Immature natural killer cell (primary cell): ENCODE measurements around the gene PPM1N. TPM values are rescaled to one million over a fixed set of nuclear protein-coding genes. Genes with fewer than 3 reads are reported as not detected.

Experiments
- DNase-seq, 3 donors: peaks; one replicate each; pipeline ENCODE4 v3.0.0; 2022; ENCODE audit warnings: mixed read lengths in 1 of 3
- H3K27ac Mint-ChIP-seq, 6 donors: one replicate each; pipeline ENCODE4 v1.8.0; 2020; ENCODE audit warnings: mixed read lengths in 6 of 6, mild to moderate bottlenecking in 5 of 6, inconsistent platforms in 4 of 6, moderate library complexity in 3 of 6
- H3K27me3 Mint-ChIP-seq, 3 donors: one replicate each; pipeline ENCODE4 v1.8.0; 2020 to 2021; ENCODE audit warnings: low read depth in 3 of 3, mild to moderate bottlenecking in 3 of 3, mixed read lengths in 3 of 3, moderate library complexity in 3 of 3, inconsistent platforms in 1 of 3
- H3K36me3 Mint-ChIP-seq, 3 donors: one replicate each; pipeline ENCODE4 v1.8.0; 2020; ENCODE audit warnings: mixed read lengths in 3 of 3, inconsistent platforms in 2 of 3, mild to moderate bottlenecking in 2 of 3
- H3K4me1 Mint-ChIP-seq, 2 donors: one replicate each; pipeline ENCODE4 v1.8.0; 2020; ENCODE audit warnings: inconsistent platforms in 2 of 2, mild to moderate bottlenecking in 2 of 2, mixed read lengths in 2 of 2, moderate library complexity in 1 of 2
- H3K4me3 Mint-ChIP-seq, 5 donors: one replicate each; pipeline ENCODE4 v1.8.0; 2020; ENCODE audit warnings: mild to moderate bottlenecking in 5 of 5, mixed read lengths in 5 of 5, inconsistent platforms in 3 of 5, moderate library complexity in 3 of 5
- H3K9me3 Mint-ChIP-seq, 6 donors: one replicate each; pipeline ENCODE4 v1.8.0; 2020; ENCODE audit warnings: mild to moderate bottlenecking in 6 of 6, mixed read lengths in 6 of 6, inconsistent platforms in 4 of 6, moderate library complexity in 3 of 6
- polyA plus RNA-seq, 3 donors: library from polyadenylated mRNA; unstranded; fragments of 300-500 nt; fragmentation: Illumina TruSeq; gene quantifications; one replicate each; pipeline ENCODE4 v1.2.3, GENCODE V29; 2021

The PPM1N gene
- polyA plus RNA-seq, 3 donors from 2014 or later, result 3.9 to 5.7 (median 4.0) TPM

DNA sequence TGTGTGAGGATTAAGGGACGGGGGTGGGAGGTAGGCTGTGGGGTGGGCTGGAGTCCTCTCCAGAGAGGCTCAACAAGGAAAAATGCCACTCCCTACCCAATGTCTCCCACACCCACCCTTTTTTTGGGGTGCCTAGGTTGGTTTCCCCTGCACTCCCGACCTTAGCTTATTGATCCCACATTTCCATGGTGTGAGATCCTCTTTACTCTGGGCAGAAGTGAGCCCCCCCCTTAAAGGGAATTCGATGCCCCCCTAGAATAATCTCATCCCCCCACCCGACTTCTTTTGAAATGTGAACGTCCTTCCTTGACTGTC lies 24.9 kb upstream of the PPM1N start:
- Mint-ChIP-seq H3K36me3 (peaks cover 0 to 6% (median 0%) of the 10 kb centered on the region in 3 donors), H3K27ac (peak overlapping the region in 4 of 6 donors; percentile 53 to 72 (median 69)), H3K27me3 (peaks cover 72 to 85% (median 80%) of the 10 kb centered on the region in 3 donors), H3K9me3 (no peaks in the 10 kb centered on the region), H3K4me3 (peak overlapping the region in 1 of 5 donors; percentile 51), H3K4me1 (peaks cover 61 to 71% of the 10 kb centered on the region in 2 donors)
- no peak for DNase-seq

DNA sequence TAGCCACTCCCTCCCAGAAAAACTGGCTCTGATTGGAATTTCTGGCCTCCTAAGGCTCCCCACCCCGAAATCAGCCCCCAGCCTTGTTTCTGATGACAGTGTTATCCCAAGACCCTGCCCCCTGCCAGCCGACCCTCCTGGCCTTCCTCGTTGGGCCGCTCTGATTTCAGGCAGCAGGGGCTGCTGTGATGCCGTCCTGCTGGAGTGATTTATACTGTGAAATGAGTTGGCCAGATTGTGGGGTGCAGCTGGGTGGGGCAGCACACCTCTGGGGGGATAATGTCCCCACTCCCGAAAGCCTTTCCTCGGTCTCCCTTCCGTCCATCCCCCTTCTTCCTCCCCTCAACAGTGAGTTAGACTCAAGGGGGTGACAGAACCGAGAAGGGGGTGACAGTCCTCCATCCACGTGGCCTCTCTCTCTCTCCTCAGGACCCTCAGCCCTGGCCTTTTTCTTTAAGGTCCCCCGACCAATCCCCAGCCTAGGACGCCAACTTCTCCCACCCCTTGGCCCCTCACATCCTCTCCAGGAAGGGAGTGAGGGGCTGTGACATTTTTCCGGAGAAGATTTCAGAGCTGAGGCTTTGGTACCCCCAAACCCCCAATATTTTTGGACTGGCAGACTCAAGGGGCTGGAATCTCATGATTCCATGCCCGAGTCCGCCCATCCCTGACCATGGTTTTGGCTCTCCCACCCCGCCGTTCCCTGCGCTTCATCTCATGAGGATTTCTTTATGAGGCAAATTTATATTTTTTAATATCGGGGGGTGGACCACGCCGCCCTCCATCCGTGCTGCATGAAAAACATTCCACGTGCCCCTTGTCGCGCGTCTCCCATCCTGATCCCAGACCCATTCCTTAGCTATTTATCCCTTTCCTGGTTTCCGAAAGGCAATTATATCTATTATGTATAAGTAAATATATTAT lies 24.3 kb upstream of the PPM1N start:
- H3K27me3 Mint-ChIP-seq, result peaks cover 72 to 85% (median 80%) of the 10 kb centered on the region in 3 donors
- H3K4me3 Mint-ChIP-seq, result peak overlapping the region in 2 of 5 donors; percentile 17 to 51
- H3K9me3 Mint-ChIP-seq, result no peaks in the 10 kb centered on the region
- peak overlapping the region in 5 of 6 donors; percentile 0 to 72 (median 67) for H3K27ac Mint-ChIP-seq
- peaks cover 0 to 6% (median 0%) of the 10 kb centered on the region in 3 donors for H3K36me3 Mint-ChIP-seq
- peak in 2 of 3 donors; percentile 23 to 31 for DNase-seq
- peaks cover 62 to 73% of the 10 kb centered on the region in 2 donors for H3K4me1 Mint-ChIP-seq

DNA sequence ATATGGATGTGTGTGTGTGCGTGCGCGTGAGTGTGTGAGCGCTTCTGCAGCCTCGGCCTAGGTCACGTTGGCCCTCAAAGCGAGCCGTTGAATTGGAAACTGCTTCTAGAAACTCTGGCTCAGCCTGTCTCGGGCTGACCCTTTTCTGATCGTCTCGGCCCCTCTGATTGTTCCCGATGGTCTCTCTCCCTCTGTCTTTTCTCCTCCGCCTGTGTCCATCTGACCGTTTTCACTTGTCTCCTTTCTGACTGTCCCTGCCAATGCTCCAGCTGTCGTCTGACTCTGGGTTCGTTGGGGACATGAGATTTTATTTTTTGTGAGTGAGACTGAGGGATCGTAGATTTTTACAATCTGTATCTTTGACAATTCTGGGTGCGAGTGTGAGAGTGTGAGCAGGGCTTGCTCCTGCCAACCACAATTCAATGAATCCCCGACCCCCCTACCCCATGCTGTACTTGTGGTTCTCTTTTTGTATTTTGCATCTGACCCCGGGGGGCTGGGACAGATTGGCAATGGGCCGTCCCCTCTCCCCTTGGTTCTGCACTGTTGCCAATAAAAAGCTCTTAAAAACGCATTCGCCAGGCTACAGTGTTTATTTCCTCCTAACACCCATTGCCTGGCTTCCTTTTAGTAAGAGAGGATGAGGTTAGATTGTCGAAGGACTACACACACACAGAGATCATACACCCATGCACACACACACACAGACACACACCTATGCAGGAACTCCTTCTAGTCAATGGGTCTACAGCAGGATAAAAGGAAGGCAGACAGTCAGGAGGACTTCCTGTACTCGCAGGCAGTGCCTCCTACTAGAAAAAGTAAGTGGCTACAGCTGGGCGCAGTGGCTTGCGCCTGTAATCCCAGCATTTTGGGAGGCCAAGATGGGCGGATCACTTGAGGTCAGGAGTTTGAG lies 23.4 kb upstream of the PPM1N start:
- peaks cover 58 to 71% of the 10 kb centered on the region in 2 donors for H3K4me1 Mint-ChIP-seq

DNA sequence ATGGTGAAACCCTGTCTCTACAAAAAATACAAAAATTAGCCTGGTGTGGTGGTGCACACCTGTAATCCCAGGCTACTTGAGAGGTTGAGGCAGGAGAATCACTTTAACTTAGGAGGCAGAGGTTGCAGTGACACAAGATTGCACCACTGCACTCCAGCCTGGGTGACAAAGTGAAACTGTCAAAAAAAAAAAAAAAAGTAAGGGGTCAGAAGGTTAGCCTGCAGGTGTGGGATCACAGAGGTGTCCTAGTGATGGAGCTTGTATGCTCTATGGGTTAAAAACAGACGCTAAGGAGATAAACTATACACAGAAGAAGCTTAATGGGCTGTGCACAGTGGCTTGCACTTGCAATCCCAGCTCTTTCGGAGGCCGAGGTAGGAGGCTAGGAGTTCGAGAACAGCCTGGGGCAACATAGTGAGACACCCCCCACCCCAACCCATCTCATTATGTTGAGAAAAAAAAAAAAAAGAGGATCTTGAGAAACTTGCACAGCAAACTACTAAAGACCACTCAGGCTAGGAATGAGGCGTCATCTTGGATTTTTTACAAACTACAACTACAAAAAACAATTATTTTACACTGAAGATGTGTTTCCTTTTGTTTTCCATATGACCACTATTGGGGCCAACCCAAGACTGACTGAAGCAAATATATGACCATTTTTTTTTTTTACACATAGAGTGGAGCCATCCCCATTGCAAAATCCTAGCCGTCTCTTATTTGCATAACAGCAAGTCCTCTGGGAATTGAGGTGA lies 22.5 kb upstream of the PPM1N start:
- Mint-ChIP-seq H3K9me3 (no peaks in the 10 kb centered on the region), H3K4me3 (peak overlapping the region in 2 of 5 donors; percentile 40), H3K27ac (peak overlapping the region in 5 of 6 donors; percentile 53 to 71 (median 58)), H3K4me1 (peaks cover 50 to 62% of the 10 kb centered on the region in 2 donors), H3K27me3 (peaks cover 59 to 71% (median 62%) of the 10 kb centered on the region in 3 donors), H3K36me3 (peaks cover 0 to 6% (median 0%) of the 10 kb centered on the region in 3 donors)
- DNase-seq, result peak in 1 of 3 donors; percentile 36

More for the DNA sequence above, 23.4 kb upstream of the PPM1N start:
- Mint-ChIP-seq H3K36me3 (peaks cover 0 to 6% (median 0%) of the 10 kb centered on the region in 3 donors), H3K9me3 (no peaks in the 10 kb centered on the region), H3K27ac (peak overlapping the region in 5 of 6 donors; percentile 55 to 80 (median 62)), H3K4me3 (peak overlapping the region; percentile 22 to 58 (median 40)), H3K27me3 (peaks cover 67 to 77% (median 71%) of the 10 kb centered on the region in 3 donors)
- DNase-seq, result peak in 2 of 3 donors; percentile 25 to 36

DNA sequence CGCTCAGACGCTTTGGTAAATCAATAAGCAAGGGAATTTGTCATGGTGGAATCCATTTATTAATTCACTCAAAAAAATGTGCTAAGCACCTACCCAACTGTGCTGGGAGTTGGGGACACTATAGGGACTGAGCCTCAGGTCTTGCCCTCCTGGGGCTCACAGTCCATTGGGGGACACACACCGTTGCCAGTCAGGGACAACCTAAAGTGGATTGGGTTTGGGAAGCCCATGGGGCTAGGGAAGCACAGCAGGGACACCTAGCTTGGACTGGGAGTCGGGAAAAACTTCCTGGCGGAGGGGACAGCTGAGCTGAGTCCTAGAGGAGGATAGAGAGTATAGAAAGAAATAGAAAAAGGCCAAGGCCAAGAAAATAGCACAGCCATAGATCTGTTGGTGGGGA lies 21.9 kb upstream of the PPM1N start:
- DNase-seq, result peak in 1 of 3 donors; percentile 26
- peaks cover 56 to 67% (median 58%) of the 10 kb centered on the region in 3 donors for H3K27me3 Mint-ChIP-seq
- no peaks in the 10 kb centered on the region for H3K9me3 Mint-ChIP-seq
- peaks cover 0 to 6% (median 0%) of the 10 kb centered on the region in 3 donors for H3K36me3 Mint-ChIP-seq
- peaks cover 50 to 62% of the 10 kb centered on the region in 2 donors for H3K4me1 Mint-ChIP-seq
- peak overlapping the region in 3 of 5 donors; percentile 0 to 63 (median 38) for H3K4me3 Mint-ChIP-seq
- peak overlapping the region in 4 of 6 donors; percentile 55 to 79 (median 74) for H3K27ac Mint-ChIP-seq

DNA sequence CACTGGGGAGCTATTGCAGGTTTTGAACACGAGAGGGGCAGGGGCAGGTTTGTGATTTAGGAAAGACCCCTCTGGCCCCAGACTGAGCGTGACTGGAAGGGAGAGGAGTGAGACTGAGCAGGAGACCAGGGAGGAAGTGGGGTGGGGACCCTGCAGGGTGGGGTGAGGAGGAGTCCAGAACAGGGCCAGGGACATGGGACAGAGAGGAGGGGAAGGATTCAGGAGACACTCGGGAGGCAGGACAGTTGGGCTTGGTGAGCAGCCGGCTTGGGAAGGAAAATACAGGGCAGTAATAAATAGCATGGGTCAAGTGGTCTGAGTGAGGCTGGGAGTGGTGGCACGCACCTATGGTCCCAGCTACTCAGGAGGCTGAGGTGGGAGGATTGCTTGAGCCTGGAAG lies 21.1 kb upstream of the PPM1N start:
- H3K4me3 Mint-ChIP-seq, result peak overlapping the region; percentile 33 to 69 (median 57)
- no peaks in the 10 kb centered on the region for H3K36me3 Mint-ChIP-seq
- peak overlapping the region; percentile 61 to 87 (median 81) for H3K27ac Mint-ChIP-seq
- peaks cover 45 to 62% of the 10 kb centered on the region in 2 donors for H3K4me1 Mint-ChIP-seq
- peaks cover 48 to 63% (median 49%) of the 10 kb centered on the region in 3 donors for H3K27me3 Mint-ChIP-seq
- DNase-seq, result peak in 1 of 3 donors; percentile 20
- no peaks in the 10 kb centered on the region for H3K9me3 Mint-ChIP-seq

DNA sequence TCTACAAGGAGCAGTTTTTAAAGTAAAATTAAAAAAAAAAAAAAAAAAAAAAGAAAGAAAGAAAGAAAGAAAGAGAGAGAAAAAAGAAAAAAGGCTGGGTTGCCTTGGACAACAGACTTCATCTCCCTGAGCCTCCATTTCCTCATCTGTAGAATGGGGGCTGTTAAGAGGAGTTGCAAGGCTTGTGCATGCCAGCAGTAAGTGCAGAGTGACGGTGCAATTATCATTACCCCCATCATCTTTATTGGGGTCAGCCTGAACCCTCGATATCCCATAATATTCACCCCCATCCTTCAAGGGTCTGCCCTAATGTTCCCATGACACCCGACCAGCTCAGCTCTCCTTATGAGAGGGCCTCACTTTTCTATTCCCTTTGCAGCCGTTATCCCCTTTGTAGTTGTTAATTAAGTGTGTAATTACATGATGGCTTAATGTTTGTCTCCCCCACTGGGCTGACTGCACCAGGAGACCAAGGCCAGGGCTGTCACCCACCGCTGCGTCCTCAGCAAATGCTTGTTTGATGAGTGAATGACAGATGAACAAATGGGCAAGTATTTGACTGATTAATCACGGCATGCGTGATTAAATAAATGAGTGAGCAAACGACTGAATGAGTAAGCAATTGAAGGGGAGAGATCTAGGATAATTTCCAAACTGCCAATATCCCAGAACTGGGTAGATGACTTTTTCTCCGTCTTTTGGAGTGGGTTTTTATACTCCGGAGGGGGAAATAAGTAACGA lies 20.4 kb upstream of the PPM1N start:
- DNase-seq, result no peak
- Mint-ChIP-seq H3K27ac (peak overlapping the region; percentile 88 to 100 (median 98)), H3K9me3 (no peaks in the 10 kb centered on the region), H3K4me1 (peaks cover 40 to 55% of the 10 kb centered on the region in 2 donors), H3K27me3 (peaks cover 41 to 56% (median 42%) of the 10 kb centered on the region in 3 donors), H3K36me3 (no peaks in the 10 kb centered on the region), H3K4me3 (peak overlapping the region; percentile 74 to 89 (median 79))

DNA sequence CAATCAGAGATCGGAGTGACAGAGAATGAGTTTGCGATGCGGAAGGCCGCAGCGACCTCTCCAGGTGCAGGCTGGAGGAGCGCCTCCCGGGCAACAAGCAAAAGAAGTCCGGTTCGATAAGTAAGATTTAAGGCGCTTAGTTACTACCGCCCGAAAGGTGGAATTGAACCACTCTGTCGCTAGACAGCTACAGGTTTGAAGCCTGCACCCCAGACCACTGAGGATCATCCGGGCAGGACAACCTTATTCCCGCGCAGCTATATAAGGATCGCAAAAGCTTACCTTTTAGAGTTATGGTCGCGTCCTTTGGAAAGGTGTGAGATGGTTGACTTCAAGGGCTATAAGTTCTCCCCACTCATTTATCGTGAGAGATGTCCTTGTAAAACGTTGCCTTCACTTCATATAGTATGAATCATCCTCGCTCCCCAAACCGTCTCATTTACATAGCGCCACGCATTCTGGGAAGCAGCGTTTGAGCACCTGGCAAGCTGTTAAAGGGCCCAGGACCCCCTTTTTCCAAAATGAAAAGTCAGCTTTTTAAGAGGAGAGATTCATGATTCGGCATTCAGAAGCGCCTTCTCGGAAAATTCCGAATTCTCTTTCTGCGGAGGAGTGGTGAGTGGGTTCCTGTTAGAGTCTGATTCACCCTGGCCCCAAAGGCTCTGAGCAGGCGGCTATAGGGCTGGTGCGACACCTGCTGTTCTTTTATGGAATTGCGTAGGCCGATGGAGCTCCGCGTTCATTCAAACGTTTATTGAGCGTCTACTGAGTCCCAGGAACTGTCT lies 19.6 kb upstream of the PPM1N start:
- Mint-ChIP-seq H3K27ac (peak overlapping the region; percentile 88 to 100 (median 98)), H3K36me3 (no peaks in the 10 kb centered on the region), H3K27me3 (peaks cover 34 to 49% (median 36%) of the 10 kb centered on the region in 3 donors), H3K4me1 (peaks cover 36 to 53% of the 10 kb centered on the region in 2 donors), H3K9me3 (no peaks in the 10 kb centered on the region), H3K4me3 (peak overlapping the region; percentile 74 to 89 (median 79))
- DNase-seq, result peak; percentile 87 to 91 (median 90)

DNA sequence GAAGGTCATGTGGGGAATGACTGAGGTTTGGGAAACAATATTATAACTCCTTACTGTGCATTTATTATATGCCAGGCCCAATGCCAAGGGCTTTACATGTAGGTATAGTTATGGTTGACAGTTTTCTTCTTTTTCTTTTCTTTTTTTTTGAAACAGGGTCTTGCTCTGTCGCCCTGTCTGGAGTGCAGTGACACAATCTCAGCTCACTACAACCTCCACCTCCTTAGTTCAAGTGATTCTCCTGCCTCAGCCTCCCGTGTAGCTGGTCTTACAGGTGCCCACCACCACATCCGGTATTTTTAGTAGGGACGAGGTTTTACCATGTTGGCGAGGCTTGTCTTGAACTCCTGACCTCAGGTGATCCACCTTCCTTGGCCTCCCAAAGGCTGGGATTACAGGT lies 15.2 kb upstream of the PPM1N start:
- Mint-ChIP-seq H3K4me3 (no peak overlapping the region), H3K9me3 (no peaks in the 10 kb centered on the region), H3K27ac (no peak overlapping the region), H3K4me1 (peaks cover 13 to 14% of the 10 kb centered on the region in 2 donors), H3K27me3 (peaks cover 8 to 16% (median 12%) of the 10 kb centered on the region in 3 donors), H3K36me3 (no peaks in the 10 kb centered on the region)
- DNase-seq, result no peak

DNA sequence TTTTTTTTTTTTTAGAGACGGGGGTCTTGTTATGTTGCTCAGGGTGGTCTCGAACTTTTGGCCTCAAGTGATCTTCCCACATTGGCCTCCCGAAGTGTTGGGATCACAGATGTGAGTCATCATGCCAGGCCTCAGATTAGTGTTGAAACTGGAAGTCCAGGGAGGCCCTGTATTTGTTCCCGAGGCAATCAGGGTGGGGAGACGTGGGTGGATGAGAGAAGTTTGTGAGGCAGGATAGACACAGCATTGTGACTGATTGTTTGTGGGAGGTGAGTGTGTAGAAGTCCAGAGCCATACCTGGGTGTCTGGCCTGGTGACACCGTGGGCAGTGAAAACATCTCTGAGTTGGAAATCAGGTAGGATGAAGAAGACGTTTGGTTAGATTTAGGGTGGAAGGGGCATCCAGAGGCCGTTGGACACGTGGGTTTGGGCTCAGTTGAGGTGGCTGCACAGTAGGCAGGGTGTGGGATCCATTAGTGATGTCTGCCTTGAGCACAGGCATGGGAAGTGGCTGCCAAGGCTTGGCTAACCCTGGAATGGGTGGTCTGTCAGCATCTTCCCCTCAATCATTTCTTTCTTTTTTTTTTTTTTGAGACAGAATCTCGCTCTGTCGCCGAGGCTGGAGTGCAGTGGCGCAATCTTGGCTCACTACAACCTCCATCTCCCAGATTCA lies 13.8 kb upstream of the PPM1N start:
- peak overlapping the region in 3 of 5 donors; percentile 51 to 59 (median 55) for H3K4me3 Mint-ChIP-seq
- H3K36me3 Mint-ChIP-seq, result no peaks in the 10 kb centered on the region
- no peaks in the 10 kb centered on the region for H3K9me3 Mint-ChIP-seq
- H3K4me1 Mint-ChIP-seq, result peaks cover 0 to 7% of the 10 kb centered on the region in 2 donors
- peak overlapping the region in 1 of 6 donors; percentile 55 for H3K27ac Mint-ChIP-seq
- no peak for DNase-seq
- H3K27me3 Mint-ChIP-seq, result peaks cover 0 to 6% (median 0%) of the 10 kb centered on the region in 3 donors
